NCI-H748 (cell line): ENCODE measurements around the gene PICK1.
"Not testable (repeated sequence)": the region's sequence is repeated elsewhere in the genome, so short reads cannot be mapped to it uniquely, and the experiment has no call there.

Experiments used
- DNase-seq: peaks from one replicate; lab custom pipeline; 2025; ENCODE audit not compliant: unreplicated experiment; lab: John Stamatoyannopoulos, UW

The PICK1 gene

DNA sequence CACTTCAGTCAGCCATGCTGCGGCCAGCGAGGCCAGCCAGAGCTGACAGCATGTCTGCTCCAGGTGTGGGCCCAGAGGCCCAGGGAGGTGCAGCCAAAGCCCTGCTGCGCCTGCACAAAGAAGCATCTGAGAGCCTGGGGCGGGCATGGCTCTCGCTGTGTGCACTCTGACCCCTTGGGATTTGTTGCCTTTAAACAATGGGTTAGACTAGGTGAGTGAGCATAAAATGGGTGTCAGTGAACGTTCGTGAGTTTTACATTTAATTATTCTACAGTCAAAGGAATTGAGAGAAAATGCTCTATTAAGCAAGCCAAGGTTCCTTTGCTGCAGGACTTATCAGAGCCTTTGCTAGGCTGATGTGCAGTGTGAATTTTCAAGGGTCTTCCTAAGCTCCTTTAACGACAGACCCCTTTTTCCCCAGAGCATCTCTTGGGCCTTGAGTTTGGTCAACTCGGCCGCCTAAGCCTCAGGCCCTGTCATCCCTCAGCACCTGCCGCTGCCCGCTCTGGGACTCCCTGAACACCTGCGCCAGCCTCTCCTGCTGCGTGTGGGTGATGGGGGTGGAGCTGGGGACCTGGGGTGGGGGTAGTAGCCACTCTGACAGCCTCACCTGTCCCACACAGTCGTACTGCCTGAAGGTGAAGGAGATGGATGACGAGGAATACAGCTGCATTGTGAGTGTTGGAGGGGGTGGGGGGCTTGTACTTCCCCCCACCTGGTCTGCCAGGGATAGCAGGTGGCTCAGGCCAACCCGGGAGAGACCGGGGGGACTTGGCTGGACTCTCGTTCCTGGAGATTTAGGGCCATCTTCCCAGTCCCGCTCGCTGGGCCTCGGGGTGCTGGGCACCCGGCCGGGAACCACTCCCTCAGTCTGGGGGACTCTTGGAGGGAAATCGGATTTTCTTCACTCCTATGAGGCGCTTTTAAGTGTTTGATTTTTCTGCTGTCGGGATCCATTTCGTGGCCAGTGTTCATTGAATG is 16.2 kb downstream of the PICK1 start:
- DNase-seq, result no peak

DNA sequence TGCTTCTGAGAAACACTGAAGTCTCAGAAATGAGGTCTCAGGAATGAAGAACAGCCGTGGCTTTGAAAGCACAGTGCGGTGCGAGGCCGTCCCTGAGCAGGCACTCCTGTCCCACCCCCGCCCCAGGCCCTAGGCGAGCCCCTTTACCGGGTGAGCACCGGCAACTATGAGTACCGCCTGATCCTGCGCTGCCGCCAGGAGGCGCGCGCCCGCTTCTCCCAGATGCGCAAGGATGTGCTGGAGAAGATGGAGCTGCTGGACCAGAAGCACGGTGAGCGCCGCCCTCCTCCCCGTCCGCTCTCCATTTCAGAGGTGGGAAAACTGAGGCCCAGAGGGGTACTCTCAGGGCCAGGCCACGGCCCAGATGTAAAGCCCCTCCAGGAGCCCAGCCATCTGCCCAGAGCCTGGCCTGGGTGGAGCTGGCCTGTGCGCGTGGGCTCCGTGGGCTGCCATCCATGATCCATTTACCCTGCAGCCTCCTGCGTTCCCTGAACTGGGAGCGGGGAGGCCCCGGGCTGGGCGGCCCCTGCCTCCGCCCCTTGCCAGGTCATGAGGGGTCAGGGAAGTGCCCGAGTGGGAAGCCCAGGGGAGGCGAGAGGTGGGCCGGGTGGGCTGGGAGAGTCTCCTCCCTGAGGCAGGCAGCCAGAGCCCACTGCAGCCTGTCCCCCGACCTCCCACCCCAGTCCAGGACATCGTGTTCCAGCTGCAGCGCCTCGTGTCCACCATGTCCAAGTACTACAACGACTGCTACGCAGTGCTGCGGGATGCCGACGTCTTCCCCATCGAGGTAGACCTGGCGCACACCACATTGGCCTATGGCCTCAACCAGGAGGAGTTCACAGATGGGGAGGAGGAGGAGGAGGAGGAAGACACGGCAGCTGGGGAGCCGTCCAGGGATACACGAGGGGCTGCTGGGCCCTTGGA is 17.2 kb downstream of the PICK1 start:
- DNase-seq, result no peak

GRCh38 chr22:38075105-38075825 is 18.1 kb downstream of the PICK1 start:
- no peak for DNase-seq

- DNase-seq, result no peak
These were observed 18.8 kb downstream of the PICK1 start for GRCh38 chr22:38075961-38076360.

- DNase-seq, result no peak
These were observed 19.9 kb downstream of the PICK1 start for GRCh38 chr22:38077096-38077495.

GRCh38 chr22:38077595-38077994 is 20.4 kb downstream of the PICK1 start:
- DNase-seq, result no peak

GRCh38 chr22:38078046-38078840 is 21.0 kb downstream of the PICK1 start:
- no peak for DNase-seq

- DNase-seq, result not testable (repeated sequence)
These were observed 22.0 kb downstream of the PICK1 start for GRCh38 chr22:38079208-38079607.

DNA sequence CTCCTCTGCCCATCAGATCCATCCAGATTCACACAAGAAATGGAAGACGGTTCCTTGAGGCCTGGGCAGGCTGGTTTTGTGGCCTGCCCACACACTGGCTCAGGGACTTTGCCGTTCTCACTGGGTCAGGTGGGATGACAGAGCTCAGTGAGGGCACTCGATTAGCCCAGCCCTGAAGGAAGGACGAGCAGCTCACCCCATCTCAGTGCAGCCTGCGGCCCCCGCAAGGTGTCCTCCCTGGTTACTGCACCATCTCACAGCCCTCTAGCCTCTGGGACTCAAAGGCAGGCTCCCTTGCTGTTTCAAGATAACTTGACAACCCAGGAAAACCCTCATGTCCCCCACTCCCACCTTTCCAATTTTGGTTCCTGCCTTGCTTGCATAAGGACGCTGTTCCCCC is 22.6 kb downstream of the PICK1 start:
- DNase-seq, result no peak

DNA sequence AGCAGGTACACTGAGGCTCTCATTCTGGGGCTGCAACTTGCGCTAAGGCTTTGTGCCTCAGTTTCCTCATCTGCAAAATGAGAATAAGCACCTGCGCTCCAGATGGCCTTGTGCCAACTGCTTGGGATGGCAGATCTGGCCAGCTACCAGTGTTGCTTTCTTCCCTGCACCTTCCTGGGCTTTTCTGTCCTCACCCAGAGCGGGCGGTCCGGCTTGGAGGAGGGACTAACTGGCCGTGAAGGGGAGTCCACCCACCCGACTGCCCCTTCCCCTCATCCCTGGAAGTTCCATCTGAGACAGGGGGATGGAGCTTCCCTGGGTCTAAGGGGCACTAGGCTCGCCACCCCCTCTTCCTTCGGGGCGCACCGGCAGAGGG is 23.3 kb downstream of the PICK1 start:
- DNase-seq, result no peak

DNA sequence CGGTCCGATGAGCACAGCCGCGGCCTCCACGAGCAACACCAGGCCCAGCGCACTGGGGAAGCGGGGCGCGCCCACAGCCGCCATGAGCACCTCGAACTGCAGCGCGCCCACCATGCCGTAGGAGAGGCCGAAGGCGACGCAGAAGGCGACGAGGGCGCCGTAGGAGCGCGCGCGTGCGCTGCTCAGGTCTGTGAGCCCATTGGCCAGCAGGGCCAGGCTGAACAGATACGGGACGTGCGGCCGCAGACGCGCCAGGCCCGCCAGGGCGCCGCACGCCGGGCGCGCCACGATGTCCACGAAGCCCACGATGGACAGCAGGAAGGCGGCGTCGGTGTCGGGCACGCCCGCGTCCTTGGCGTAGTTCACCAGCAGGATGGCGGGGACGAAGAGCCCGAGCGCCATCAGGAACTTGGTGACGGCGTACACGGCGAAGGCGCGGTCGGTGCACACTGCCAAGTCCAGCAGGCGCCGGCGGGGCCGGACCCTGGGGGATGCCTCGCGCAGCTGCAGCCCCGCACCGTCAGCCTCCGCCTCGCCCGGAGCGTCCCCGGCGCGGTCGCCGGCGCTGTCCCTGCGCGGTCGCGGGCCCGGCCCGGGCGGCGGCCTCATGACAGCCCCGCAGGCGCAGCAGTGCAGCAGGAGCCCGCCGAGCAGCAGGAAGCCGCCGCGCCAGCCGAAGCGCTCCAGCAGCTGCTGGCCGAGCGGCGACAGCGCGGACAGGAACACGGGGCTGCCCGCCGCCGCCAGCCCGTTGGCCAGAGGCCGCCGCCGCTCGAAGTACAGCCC is 23.8 kb downstream of the PICK1 start:
- peak; percentile 64 for DNase-seq

DNA sequence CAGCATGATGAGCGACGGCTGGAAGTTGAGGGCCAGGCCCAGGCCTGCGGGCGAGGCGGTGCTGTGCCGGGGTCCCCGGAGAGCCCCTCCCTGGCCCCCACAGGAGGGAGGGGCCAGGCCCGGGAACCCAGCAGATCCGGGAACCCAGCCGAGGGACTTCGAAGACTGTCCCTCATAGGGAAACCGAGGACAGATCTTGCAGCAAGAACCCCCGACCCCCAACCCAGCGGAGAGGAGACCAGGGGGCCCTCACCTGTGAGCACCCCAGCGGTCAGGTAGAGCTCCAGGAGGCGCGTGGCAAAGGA is 24.4 kb downstream of the PICK1 start:
- no peak for DNase-seq

GRCh38 chr22:38081941-38082828 is 25.0 kb downstream of the PICK1 start:
- peak; percentile 5 for DNase-seq

GRCh38 chr22:38082986-38083710 is 25.9 kb downstream of the PICK1 start:
- DNase-seq, result no peak

DNA sequence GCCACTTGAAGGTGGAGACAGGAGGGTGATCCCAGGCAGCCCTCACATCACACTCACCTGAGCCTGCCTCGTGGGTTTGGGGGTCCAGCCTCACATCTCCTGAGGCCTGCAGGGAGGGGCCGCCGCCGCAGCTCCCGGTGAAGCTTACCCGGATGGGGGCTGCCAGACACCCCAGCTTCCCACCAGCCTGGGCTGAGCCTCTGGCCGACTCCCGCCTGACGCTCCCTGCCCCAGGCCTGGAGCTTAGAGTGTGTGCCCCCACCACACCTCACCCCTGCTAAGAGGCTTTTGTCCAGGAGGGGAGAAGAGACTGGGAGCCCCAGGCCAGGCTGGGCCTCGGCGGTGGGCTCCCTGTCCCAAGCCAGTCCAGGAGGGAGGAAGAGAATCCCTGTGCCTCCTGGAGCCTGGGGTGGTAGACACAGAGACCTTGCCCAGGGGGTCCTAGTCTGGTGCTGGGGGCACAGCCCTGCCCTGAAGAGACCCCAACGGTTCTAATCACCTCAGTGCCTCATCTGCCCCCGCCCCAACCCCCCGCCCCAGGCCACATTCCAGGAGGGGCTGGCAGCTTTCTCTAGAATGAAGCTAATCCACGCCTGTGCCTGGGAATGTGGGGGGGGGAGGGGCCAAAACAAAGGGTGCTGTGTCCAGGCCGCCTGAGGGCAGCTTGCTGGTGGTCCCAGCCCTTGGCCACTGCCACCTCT is 26.9 kb downstream of the PICK1 start, which contains the start of gene SLC16A8:
SLC16A8 (minus strand) TSS at position 254 of the 701 bp plus-strand sequence. CDS start 1,311 bp downstream, outside the sequence.
- no peak for DNase-seq

- DNase-seq, result no peak
These were observed 27.9 kb downstream of the PICK1 start for GRCh38 chr22:38085056-38085455.

DNA sequence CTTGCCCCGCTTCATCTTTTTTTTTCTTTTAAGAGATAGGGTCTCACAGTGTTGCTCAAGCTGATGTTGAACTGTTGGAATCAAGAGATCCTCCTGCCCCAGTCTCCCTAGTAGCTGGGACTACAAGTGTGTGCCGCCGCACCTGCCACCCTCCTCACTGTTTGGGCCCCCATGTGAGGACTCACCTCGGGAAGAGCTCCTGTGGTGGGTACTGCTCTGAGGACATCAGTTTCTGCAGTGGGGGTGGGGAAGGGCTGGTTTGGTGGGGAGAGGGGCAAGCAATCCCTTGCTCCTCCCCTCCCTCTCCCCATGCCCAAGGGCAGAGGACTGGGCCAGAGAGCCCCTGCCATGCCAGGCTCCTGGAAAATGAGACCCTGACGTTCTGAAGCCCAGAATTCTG is 28.3 kb downstream of the PICK1 start:
- DNase-seq, result no peak
